Uterus (tissue), 2 donors: ENCODE results near the gene CUL3.

Experiments used
- POLR2A ChIP-seq, 2 donors: fragments of 450-650 bp; IDR thresholded peaks; one replicate each; pipeline ENCODE4 v1.6.1; 2016; ENCODE audit warnings: antibody characterized with exemption in 2 of 2, mild to moderate bottlenecking in 1 of 2, moderate library complexity in 1 of 2
- TF ChIP-seq, protein P1 (sequence below), 4 experiments: fragments of 200-600 bp in 2 of 4; fragments of 450-650 bp in 2 of 4; sonication (generic) in 2 of 4; IDR thresholded peaks; one replicate each; pipeline ENCODE4 v1.5.1; 2016 to 2019; ENCODE audit warnings: antibody characterized with exemption in 4 of 4, mild to moderate bottlenecking in 2 of 4, moderate library complexity in 1 of 4

DNA sequence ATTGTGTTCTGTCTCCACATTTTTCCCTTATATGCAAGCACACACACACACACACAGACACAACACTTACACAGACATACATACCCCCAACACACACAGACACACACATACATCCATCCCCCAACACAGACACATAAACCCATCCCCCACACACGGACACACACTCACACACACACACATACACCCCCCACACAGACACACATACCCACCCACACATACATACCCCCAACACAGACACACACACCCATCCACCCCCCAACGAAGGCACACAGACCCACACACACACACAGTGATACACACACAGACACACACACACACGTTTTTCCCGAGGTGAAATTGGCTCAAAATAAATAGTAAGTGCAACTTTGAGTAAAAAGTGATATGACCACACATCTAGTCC, 41.6 kb upstream of the CUL3 start:
- TF ChIP-seq, protein P1, sequence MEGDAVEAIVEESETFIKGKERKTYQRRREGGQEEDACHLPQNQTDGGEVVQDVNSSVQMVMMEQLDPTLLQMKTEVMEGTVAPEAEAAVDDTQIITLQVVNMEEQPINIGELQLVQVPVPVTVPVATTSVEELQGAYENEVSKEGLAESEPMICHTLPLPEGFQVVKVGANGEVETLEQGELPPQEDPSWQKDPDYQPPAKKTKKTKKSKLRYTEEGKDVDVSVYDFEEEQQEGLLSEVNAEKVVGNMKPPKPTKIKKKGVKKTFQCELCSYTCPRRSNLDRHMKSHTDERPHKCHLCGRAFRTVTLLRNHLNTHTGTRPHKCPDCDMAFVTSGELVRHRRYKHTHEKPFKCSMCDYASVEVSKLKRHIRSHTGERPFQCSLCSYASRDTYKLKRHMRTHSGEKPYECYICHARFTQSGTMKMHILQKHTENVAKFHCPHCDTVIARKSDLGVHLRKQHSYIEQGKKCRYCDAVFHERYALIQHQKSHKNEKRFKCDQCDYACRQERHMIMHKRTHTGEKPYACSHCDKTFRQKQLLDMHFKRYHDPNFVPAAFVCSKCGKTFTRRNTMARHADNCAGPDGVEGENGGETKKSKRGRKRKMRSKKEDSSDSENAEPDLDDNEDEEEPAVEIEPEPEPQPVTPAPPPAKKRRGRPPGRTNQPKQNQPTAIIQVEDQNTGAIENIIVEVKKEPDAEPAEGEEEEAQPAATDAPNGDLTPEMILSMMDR (IDR thresholded peaks at IDR 0.05): no peak
- no peak for TF ChIP-seq POLR2A (IDR thresholded peaks at IDR 0.05)
